K562 (cell line): ENCODE measurements around the gene GRIA1. TPM values are rescaled to one million over a fixed set of nuclear protein-coding genes. Genes with fewer than 3 reads are reported as not detected.

Experiments used
- ETS2 ChIP-seq: IDR thresholded peaks from 2 replicates; pipeline ENCODE4 v1.6.1; 2016; ENCODE audit warnings: borderline replicate concordance, missing genetic modification characterization, mild to moderate bottlenecking, moderate library complexity, missing compliant biosample characterization; ENCODE audit not compliant: poor library complexity, severe bottlenecking
- KDM2B ChIP-seq: fragments of 250-450 bp; sonication (Bioruptor Pico); IDR thresholded peaks from 2 replicates; pipeline ENCODE4 v1.8.0; 2021; ENCODE audit warnings: mild to moderate bottlenecking, moderate library complexity
- NFE2 ChIP-seq: IDR thresholded peaks from 2 replicates; pipeline ENCODE4 v1.6.1; 2014; ENCODE audit warnings: antibody characterized with exemption, low read depth
- SP2 ChIP-seq: IDR thresholded peaks from 2 replicates; pipeline ENCODE4 v1.6.1; 2011; ENCODE audit warnings: mild to moderate bottlenecking, low read depth, low read length, moderate library complexity; ENCODE audit not compliant: poor library complexity, severe bottlenecking; ENCODE audit errors: extremely low read depth
- TRIM24 ChIP-seq, 2 experiments: fragments of 450-650 bp; IDR thresholded peaks; 2 replicates each; pipeline ENCODE4 v1.6.1; 2016
- ZNF511 ChIP-seq: sonication (generic); formaldehyde crosslinking; IDR thresholded peaks from 2 replicates; pipeline ENCODE4 v1.8.0; 2022; ENCODE audit warnings: mild to moderate bottlenecking, missing genetic modification reagents
- polyA plus RNA-seq, 8 experiments: library from polyadenylated mRNA; depleted of rRNA in 4 of 8; stranded (reverse) in 5 of 8; unstranded in 3 of 8; fragments of >200 nt; fragmentation: Nextera tagmentation in 2 of 8; fragmentation: Illumina TruSeq in 1 of 8; extraction: Ambion mirVana in 2 of 8; extraction: Trizol in 1 of 8; gene quantifications; 2 replicates each; pipeline versions ENCODE4 v1.2.1 to v1.2.3, GENCODE V29; 2011 to 2014; ENCODE audit warnings: inconsistent platforms in 1 of 8, missing spikeins in 1 of 8
- total RNA-seq, 7 experiments: library from RNA; depleted of rRNA in 6 of 7; stranded (reverse); fragments of >200 nt in 6 of 7; fragmentation: Illumina TruSeq in 2 of 7; extraction: Trizol in 2 of 7; gene quantifications; 2 replicates each; pipeline versions ENCODE4 v1.2.1 to v1.2.3, GENCODE V29; 2011 to 2021; ENCODE audit warnings: low replicate concordance in 1 of 7
- TF ChIP-seq, protein P1 (sequence below): sonication (generic); formaldehyde crosslinking; IDR thresholded peaks from 2 replicates; pipeline ENCODE4 v1.8.0; 2023; ENCODE audit warnings: mild to moderate bottlenecking, missing genetic modification reagents
- TF ChIP-seq, protein P2 (sequence below): sonication (generic); formaldehyde crosslinking; IDR thresholded peaks from 2 replicates; pipeline ENCODE4 v1.8.0; 2022; ENCODE audit warnings: mild to moderate bottlenecking, missing genetic modification reagents

Gene GRIA1
- total and polyA plus RNA-seq, 9 of the 15 experiments (the other 6 are each of a cell fraction or from before 2014, with no cell fraction given) = not detected

- TF ChIP-seq, protein P1, sequence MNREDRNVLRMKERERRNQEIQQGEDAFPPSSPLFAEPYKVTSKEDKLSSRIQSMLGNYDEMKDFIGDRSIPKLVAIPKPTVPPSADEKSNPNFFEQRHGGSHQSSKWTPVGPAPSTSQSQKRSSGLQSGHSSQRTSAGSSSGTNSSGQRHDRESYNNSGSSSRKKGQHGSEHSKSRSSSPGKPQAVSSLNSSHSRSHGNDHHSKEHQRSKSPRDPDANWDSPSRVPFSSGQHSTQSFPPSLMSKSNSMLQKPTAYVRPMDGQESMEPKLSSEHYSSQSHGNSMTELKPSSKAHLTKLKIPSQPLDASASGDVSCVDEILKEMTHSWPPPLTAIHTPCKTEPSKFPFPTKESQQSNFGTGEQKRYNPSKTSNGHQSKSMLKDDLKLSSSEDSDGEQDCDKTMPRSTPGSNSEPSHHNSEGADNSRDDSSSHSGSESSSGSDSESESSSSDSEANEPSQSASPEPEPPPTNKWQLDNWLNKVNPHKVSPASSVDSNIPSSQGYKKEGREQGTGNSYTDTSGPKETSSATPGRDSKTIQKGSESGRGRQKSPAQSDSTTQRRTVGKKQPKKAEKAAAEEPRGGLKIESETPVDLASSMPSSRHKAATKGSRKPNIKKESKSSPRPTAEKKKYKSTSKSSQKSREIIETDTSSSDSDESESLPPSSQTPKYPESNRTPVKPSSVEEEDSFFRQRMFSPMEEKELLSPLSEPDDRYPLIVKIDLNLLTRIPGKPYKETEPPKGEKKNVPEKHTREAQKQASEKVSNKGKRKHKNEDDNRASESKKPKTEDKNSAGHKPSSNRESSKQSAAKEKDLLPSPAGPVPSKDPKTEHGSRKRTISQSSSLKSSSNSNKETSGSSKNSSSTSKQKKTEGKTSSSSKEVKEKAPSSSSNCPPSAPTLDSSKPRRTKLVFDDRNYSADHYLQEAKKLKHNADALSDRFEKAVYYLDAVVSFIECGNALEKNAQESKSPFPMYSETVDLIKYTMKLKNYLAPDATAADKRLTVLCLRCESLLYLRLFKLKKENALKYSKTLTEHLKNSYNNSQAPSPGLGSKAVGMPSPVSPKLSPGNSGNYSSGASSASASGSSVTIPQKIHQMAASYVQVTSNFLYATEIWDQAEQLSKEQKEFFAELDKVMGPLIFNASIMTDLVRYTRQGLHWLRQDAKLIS = no peak
- TF ChIP-seq NFE2 = no peak
- TF ChIP-seq TRIM24 (IDR thresholded peaks at IDR 0.05) = no peak
- TF ChIP-seq, protein P2, sequence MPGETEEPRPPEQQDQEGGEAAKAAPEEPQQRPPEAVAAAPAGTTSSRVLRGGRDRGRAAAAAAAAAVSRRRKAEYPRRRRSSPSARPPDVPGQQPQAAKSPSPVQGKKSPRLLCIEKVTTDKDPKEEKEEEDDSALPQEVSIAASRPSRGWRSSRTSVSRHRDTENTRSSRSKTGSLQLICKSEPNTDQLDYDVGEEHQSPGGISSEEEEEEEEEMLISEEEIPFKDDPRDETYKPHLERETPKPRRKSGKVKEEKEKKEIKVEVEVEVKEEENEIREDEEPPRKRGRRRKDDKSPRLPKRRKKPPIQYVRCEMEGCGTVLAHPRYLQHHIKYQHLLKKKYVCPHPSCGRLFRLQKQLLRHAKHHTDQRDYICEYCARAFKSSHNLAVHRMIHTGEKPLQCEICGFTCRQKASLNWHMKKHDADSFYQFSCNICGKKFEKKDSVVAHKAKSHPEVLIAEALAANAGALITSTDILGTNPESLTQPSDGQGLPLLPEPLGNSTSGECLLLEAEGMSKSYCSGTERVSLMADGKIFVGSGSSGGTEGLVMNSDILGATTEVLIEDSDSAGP (CRISPR knock-in tag) = no peak
- no peak for TF ChIP-seq ETS2 (tag)
- TF ChIP-seq ZNF511 (CRISPR knock-in tag) = no peak
- no peak for TF ChIP-seq KDM2B (CRISPR knock-in tag)
- TF ChIP-seq SP2 = no peak
Measured at GRCh38 chr5:153658149-153658548, 167.7 kb downstream of the GRIA1 start (continued).
